Uterus (tissue), 2 donors: ENCODE measurements around the gene ZP4.

ENCODE experiments used
- POLR2A ChIP-seq, 2 donors: fragments of 450-650 bp; IDR thresholded peaks; one replicate each; pipeline ENCODE4 v1.6.1; 2016; ENCODE audit warnings: antibody characterized with exemption in 2 of 2, mild to moderate bottlenecking in 1 of 2, moderate library complexity in 1 of 2
- TF ChIP-seq, protein P1 (sequence below), 4 experiments: fragments of 200-600 bp in 2 of 4; fragments of 450-650 bp in 2 of 4; sonication (generic) in 2 of 4; IDR thresholded peaks; one replicate each; pipeline ENCODE4 v1.5.1; 2016 to 2019; ENCODE audit warnings: antibody characterized with exemption in 4 of 4, mild to moderate bottlenecking in 2 of 4, moderate library complexity in 1 of 4

DNA sequence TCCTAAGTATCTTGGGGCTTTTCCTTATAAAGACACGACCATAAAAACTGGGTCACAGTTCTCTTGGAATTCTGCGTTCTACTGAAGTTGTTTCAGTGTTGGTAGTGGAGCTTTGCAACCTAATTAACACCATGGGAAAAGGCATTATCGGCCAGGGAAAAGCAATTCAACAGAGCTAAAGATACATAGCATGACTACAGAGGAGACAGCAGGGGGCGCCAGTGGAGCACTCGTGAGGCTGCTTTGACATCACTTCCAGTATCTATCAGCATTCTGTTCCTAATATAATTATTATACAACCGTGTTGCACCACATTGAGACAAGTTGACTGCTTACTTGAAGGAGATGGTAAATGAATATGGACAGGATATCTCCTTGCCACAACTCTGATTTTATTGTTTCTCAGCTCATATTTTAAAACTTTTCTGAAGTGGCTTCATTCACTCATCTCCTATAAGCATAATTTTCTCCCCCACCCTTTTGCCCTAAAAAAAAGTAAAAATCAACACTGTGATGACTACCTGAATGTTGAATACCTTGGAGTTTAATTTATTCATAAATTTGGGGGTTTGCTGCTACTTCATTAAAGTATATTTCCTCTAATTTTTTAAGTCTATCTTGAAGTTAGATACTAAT, 39.4 kb downstream of the ZP4 start:
- TF ChIP-seq, protein P1, sequence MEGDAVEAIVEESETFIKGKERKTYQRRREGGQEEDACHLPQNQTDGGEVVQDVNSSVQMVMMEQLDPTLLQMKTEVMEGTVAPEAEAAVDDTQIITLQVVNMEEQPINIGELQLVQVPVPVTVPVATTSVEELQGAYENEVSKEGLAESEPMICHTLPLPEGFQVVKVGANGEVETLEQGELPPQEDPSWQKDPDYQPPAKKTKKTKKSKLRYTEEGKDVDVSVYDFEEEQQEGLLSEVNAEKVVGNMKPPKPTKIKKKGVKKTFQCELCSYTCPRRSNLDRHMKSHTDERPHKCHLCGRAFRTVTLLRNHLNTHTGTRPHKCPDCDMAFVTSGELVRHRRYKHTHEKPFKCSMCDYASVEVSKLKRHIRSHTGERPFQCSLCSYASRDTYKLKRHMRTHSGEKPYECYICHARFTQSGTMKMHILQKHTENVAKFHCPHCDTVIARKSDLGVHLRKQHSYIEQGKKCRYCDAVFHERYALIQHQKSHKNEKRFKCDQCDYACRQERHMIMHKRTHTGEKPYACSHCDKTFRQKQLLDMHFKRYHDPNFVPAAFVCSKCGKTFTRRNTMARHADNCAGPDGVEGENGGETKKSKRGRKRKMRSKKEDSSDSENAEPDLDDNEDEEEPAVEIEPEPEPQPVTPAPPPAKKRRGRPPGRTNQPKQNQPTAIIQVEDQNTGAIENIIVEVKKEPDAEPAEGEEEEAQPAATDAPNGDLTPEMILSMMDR (IDR thresholded peaks at IDR 0.05): no peak
- TF ChIP-seq POLR2A (IDR thresholded peaks at IDR 0.05): no peak
